ENCODE measurements around the gene IL2RG. TPM values are rescaled to one million over a fixed set of nuclear protein-coding genes. Genes with fewer than 3 reads are reported as not detected.

The IL2RG gene
- total RNA-seq, 2 experiments from 2014 or later = 348 to 351 TPM

DNA sequence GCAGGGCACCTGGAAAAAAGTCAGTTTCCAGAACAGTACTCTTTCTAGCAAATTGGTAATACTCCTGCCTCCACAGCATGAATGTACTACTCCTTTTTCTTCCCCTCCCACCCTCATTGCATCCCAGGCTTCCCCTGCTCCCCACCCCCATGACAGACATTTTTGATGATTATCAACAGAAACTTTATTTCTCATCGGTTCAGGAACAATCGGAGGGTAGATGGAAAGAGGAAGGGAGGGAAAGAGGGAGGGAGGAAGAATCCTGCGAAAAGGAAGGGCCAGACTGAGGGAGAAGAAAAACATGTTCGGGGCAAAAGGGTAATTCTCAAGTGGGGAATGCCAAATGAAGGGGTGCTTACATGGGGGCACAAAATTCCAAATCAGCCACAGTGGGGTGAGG is 4.1 kb downstream of the IL2RG start:
- POLR2A ChIA-PET = interaction anchor here (1.6 to 1.8 kb wide), 2 partner anchors 8 to 11 kb away, joined by 4 to 13 read pairs; partner anchors contain the start of gene MED12
- H3K27ac Mint-ChIP-seq = peak overlapping the region; percentile 98
- no peaks in the 10 kb centered on the region for H3K27me3 Mint-ChIP-seq (ENCODE audit: low read depth)
- no peak for DNase-seq
- no peaks in the 10 kb centered on the region for H3K9me3 Mint-ChIP-seq (ENCODE audit: insufficient read depth)
- CTCF ChIA-PET = no interaction called here
- no peak for ATAC-seq
- peaks cover 70% of the 10 kb centered on the region for H3K36me3 Mint-ChIP-seq (ENCODE audit: low read depth)
- peak overlapping the region; percentile 94 for H3K4me3 Mint-ChIP-seq
- peaks cover 62% of the 10 kb centered on the region for H3K4me1 Mint-ChIP-seq (ENCODE audit: low read depth)

DNA sequence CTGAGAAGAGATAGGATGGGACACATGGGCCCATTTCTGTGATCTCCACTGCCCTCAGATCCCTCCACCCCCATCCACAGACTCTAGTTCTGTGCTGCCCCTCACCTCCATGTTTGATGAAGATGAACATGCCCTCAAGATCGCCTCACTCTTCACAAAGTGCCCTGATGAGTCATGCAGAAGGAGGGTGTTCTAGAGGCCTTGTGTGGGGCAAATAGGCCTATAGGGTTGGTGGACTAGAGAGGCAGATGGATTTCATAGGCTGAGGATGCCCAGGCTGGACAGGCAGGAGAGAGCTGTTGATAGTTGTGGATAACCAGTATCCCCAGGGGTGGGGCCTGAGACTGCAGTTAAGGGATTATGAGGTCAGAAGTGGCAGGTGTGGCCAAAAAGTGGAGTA is 5.0 kb downstream of the IL2RG start, which contains the start of gene CXorf65:
Gene CXorf65 (minus strand): TSS at position 314 of the 400 bp plus-strand sequence. CDS start 184 bp downstream, at position 130.
- H3K27me3 Mint-ChIP-seq (ENCODE audit: low read depth) = no peaks in the 10 kb centered on the region
- H3K9me3 Mint-ChIP-seq (ENCODE audit: insufficient read depth) = no peaks in the 10 kb centered on the region
- peak; percentile 25 for ATAC-seq
- CTCF ChIA-PET = interaction anchor here (0.9 to 8.4 kb wide), 3 partner anchors 8 to 23 kb away, joined by 3 to 90 read pairs (median 5); partner anchors contain the start of gene FOXO4
- peaks cover 70% of the 10 kb centered on the region for H3K36me3 Mint-ChIP-seq (ENCODE audit: low read depth)
- peak; percentile 36 for DNase-seq
- peaks cover 62% of the 10 kb centered on the region for H3K4me1 Mint-ChIP-seq (ENCODE audit: low read depth)
- peak within 1 kb of the TSS; percentile 98 for H3K27ac Mint-ChIP-seq
- H3K4me3 Mint-ChIP-seq = peak within 1 kb of the TSS; percentile 94
- POLR2A ChIA-PET = interaction anchor here (0.6 to 3.0 kb wide), 2 partner anchors 12 to 33 kb away, joined by 3 to 31 read pairs; partner anchors contain the start of gene MED12

DNA sequence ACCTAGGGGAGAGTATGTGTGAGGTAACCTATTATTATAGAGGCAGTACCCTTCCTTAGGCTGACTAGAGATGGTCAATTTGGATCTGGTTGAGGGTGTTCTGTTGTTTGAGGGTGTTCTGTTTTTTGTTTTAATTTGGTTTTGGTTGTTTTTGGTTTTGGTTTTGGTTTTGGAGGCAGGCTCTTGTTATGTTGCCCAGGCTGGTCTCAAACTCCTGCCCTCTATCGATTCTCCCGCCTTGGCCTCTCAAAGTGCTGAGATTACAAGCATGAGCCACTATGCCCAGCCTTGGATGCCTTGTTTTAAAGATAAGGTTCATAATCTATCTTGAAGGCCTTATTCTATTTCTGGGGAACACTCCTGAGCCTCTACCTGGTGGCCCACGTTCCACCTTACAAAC is 5.7 kb downstream of the IL2RG start:
- Mint-ChIP-seq H3K27me3 (ENCODE audit: low read depth) (no peaks in the 10 kb centered on the region), H3K27ac (peak overlapping the region; percentile 91), H3K4me1 (ENCODE audit: low read depth) (peaks cover 70% of the 10 kb centered on the region), H3K9me3 (ENCODE audit: insufficient read depth) (no peaks in the 10 kb centered on the region), H3K4me3 (peak overlapping the region; percentile 94), H3K36me3 (ENCODE audit: low read depth) (peaks cover 64% of the 10 kb centered on the region)
- CTCF ChIA-PET = interaction anchor here (0.9 to 8.4 kb wide), 3 partner anchors 9 to 24 kb away, joined by 3 to 90 read pairs (median 5); partner anchors contain the start of gene FOXO4
- POLR2A ChIA-PET = interaction anchor here (3.0 kb wide), 1 partner anchor 13 kb away, joined by 31 read pairs; the partner anchor contains the start of gene MED12
- DNase-seq (no peak), ATAC-seq (no peak)

DNA sequence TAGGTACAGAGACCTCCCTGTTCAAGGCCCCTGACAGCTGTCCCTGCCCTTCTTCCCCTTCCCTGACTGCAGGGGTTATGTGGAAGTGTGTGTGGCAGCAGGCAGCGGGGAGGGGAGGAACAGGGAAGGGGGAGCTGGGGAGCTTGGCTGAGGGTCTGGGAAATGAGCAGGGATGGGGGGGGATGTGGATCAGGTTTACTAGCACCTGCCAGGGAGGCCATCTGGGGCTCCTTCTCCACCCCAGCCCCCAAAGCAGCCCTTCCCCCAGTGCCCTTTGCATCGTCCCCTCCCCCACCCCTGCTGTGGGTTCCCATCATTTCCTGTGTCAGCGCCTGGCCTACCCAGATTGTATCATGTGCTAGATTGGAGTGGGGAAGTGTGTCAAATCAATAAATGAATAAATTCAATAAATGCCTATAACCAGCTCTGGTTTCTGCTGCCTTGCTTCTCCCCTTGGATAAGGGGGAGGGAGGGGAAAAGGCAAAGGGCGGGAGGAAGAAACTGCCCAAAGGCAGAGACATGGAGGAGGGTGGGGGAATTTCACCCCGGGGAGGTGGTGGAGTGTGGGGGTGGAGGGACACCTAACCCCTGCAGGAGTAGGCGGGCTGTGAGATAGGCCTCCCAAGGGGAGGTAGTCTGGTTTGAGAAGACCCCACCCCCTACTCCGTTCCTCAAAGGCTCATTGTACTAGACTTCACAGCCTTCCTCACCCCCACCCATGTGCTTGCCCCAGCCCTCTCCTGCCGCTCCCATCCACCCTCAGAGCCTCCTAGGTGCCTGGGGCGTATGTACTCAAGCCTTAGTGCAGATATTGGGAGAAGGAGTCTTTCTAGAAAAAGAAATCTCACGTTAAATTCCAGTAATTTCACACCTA is 8.0 kb downstream of the IL2RG start:
- Mint-ChIP-seq H3K27me3 (ENCODE audit: low read depth) (no peaks in the 10 kb centered on the region), H3K9me3 (ENCODE audit: insufficient read depth) (no peaks in the 10 kb centered on the region), H3K4me3 (peak overlapping the region; percentile 84), H3K27ac (peak overlapping the region; percentile 95), H3K4me1 (ENCODE audit: low read depth) (peaks cover 80% of the 10 kb centered on the region), H3K36me3 (ENCODE audit: low read depth) (peaks cover 41% of the 10 kb centered on the region)
- ChIA-PET CTCF (interaction anchor here (1.1 to 8.4 kb wide), 3 partner anchors 8 to 26 kb away, joined by 3 to 90 read pairs (median 40); partner anchors contain the start of gene MED12), POLR2A (interaction anchor here (5.2 kb wide), 2 partner anchors 9 to 16 kb away, joined by 58 to 89 read pairs; partner anchors contain the start of genes IL2RG and MED12)
- DNase-seq = peak; percentile 72
- ATAC-seq = peak; percentile 44

DNA sequence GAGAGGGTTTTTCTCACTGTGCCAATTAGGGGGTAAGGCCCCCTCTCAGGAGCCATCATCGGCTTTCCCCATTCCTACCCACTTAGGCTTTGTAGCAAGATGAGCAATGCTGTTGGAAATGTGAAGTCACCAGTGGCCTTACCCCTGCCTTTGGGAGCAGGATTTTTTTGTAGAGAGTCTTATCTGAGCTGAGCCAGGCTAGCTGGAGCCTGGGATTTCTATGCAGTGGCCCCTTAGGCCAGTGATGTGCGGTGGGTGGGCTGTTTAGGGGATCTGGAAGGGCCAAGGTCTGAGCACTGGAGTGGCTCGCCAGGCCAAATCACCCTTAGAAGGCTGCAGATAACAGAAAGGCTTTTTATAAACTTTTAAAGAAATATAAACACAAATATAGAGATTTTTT is 9.1 kb downstream of the IL2RG start:
- ATAC-seq = no peak
- no peak for DNase-seq
- CTCF ChIA-PET = interaction anchor here (0.9 to 8.4 kb wide), 6 partner anchors 10 to 132 kb away, joined by 3 to 90 read pairs (median 16); partner anchors contain the start of genes IL2RG and MED12
- POLR2A ChIA-PET = interaction anchor here (0.7 to 5.2 kb wide), 3 partner anchors 10 to 27 kb away, joined by 3 to 89 read pairs (median 58); partner anchors contain the start of genes IL2RG and MED12
- peaks cover 77% of the 10 kb centered on the region for H3K4me1 Mint-ChIP-seq (ENCODE audit: low read depth)
- no peaks in the 10 kb centered on the region for H3K9me3 Mint-ChIP-seq (ENCODE audit: insufficient read depth)
- H3K36me3 Mint-ChIP-seq (ENCODE audit: low read depth) = peaks cover 30% of the 10 kb centered on the region
- H3K4me3 Mint-ChIP-seq = no peak overlapping the region
- no peaks in the 10 kb centered on the region for H3K27me3 Mint-ChIP-seq (ENCODE audit: low read depth)
- H3K27ac Mint-ChIP-seq = peak overlapping the region; percentile 95

DNA sequence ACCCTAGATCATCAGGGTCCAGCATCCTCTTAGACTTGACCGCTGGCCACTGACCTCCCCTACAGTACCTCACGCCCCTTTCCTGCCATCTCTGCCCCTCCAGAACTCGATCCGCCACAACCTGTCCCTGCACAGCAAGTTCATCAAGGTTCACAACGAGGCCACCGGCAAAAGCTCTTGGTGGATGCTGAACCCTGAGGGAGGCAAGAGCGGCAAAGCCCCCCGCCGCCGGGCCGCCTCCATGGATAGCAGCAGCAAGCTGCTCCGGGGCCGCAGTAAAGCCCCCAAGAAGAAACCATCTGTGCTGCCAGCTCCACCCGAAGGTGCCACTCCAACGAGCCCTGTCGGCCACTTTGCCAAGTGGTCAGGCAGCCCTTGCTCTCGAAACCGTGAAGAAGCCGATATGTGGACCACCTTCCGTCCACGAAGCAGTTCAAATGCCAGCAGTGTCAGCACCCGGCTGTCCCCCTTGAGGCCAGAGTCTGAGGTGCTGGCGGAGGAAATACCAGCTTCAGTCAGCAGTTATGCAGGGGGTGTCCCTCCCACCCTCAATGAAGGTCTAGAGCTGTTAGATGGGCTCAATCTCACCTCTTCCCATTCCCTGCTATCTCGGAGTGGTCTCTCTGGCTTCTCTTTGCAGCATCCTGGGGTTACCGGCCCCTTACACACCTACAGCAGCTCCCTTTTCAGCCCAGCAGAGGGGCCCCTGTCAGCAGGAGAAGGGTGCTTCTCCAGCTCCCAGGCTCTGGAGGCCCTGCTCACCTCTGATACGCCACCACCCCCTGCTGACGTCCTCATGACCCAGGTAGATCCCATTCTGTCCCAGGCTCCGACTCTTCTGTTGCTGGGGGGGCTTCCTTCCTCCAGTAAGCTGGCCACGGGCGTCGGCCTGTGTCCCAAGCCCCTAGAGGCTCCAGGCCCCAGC is 10.5 kb downstream of the IL2RG start:
- DNase-seq (peak; percentile 40), ATAC-seq (no peak)
- H3K4me3 Mint-ChIP-seq = no peak overlapping the region
- ChIA-PET CTCF (interaction anchor here (1.2 to 8.4 kb wide), 6 partner anchors 9 to 82 kb away, joined by 3 to 90 read pairs (median 18); partner anchors contain the start of genes IL2RG and MED12), POLR2A (interaction anchor here (0.8 to 5.2 kb wide), 3 partner anchors 11 to 28 kb away, joined by 3 to 89 read pairs (median 58); partner anchors contain the start of genes IL2RG and MED12)
- H3K27ac Mint-ChIP-seq = peak overlapping the region; percentile 57
- H3K9me3 Mint-ChIP-seq (ENCODE audit: insufficient read depth) = no peaks in the 10 kb centered on the region
- peaks cover 69% of the 10 kb centered on the region for H3K4me1 Mint-ChIP-seq (ENCODE audit: low read depth)
- no peaks in the 10 kb centered on the region for H3K27me3 Mint-ChIP-seq (ENCODE audit: low read depth)
- peaks cover 19% of the 10 kb centered on the region for H3K36me3 Mint-ChIP-seq (ENCODE audit: low read depth)

DNA sequence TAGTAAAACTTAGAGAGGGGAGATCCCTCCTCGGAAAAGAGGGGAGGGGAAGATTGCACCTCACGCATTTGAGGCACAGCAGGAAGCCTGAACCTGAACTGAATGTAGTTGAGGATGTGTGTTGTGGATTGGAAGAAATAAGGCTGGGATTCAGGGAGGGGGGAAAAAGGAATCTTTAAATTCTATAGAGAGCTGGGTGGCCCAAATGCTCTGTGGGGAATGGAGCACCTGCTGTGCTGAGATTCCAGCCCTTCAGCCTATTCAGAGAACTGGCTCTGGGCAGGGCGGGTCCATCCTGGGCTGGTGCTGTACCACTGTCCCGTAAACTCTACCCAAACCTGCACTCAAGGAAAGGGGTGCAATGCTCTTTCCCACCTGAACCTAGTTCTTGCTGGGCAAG is 11.6 kb downstream of the IL2RG start:
- Mint-ChIP-seq H3K27ac (no peak overlapping the region), H3K36me3 (ENCODE audit: low read depth) (peaks cover 13% of the 10 kb centered on the region), H3K4me1 (ENCODE audit: low read depth) (peaks cover 68% of the 10 kb centered on the region), H3K4me3 (no peak overlapping the region), H3K9me3 (ENCODE audit: insufficient read depth) (no peaks in the 10 kb centered on the region), H3K27me3 (ENCODE audit: low read depth) (no peaks in the 10 kb centered on the region)
- POLR2A ChIA-PET = interaction anchor here (0.6 to 5.2 kb wide), 5 partner anchors 8 to 30 kb away, joined by 3 to 89 read pairs (median 5); partner anchors contain the start of genes IL2RG and MED12
- DNase-seq = no peak
- ATAC-seq = no peak
- CTCF ChIA-PET = interaction anchor here (0.8 to 8.4 kb wide), 8 partner anchors 10 to 129 kb away, joined by 3 to 90 read pairs (median 6); partner anchors contain the start of genes IL2RG and MED12

DNA sequence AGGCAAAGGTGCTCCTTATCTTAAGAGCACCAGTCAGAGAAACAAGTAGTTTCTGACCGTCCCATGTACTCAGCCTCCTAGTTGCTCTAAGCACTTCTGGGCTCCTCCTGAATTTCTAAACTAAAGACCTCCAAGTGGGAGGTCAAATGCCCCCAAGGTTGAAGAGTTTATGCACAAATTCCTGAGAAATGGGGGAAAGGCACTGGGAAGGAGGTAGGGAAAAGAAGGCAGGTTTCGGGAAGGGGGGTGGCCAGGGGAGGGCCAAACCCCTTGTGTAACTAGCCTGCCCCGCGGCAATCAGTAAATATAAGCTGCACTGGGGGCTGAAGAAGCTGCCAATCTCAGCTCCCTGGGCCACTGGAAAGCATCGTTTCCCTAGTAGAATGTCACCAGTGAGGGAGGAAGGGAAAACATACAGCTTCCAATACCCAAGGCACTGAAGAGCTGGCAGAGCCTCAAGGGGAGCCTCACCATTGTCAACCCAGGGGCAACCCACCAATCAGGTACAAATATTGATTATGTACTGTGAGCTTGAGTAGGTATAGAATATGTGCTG is 12.3 kb downstream of the IL2RG start:
- no peaks in the 10 kb centered on the region for H3K27me3 Mint-ChIP-seq (ENCODE audit: low read depth)
- H3K36me3 Mint-ChIP-seq (ENCODE audit: low read depth) = peaks cover 7% of the 10 kb centered on the region
- H3K9me3 Mint-ChIP-seq (ENCODE audit: insufficient read depth) = no peaks in the 10 kb centered on the region
- H3K4me1 Mint-ChIP-seq (ENCODE audit: low read depth) = peaks cover 64% of the 10 kb centered on the region
- POLR2A ChIA-PET = interaction anchor here (0.6 to 5.2 kb wide), 5 partner anchors 9 to 31 kb away, joined by 3 to 89 read pairs (median 5); partner anchors contain the start of genes IL2RG and MED12
- H3K4me3 Mint-ChIP-seq = no peak overlapping the region
- ATAC-seq (no peak), DNase-seq (no peak)
- H3K27ac Mint-ChIP-seq = no peak overlapping the region
- CTCF ChIA-PET = interaction anchor here (0.8 to 8.4 kb wide), 7 partner anchors 13 to 129 kb away, joined by 3 to 90 read pairs (median 5); partner anchors contain the start of genes IL2RG and MED12

DNA sequence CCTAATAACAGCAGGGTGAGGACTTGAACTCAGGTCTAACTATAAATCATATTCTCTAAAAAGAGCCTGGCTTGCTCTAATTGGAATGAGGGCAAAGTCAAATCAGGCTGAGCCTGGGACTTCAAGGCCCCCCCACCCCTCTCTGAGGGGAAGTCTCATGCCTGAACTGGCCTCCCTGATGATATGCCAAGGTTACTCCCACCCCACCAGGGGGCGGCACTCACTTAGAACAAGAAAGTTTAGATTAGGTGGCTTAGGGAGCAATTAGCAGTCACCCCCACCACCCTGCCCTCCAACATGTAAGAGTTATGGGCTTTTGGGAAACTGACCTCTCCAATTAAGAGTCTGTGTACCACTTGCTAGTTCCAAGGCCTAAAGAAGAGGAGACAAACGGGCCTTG is 13.1 kb downstream of the IL2RG start:
- DNase-seq (peak; percentile 81), ATAC-seq (peak; percentile 45)
- CTCF ChIA-PET = interaction anchor here (1.1 to 1.5 kb wide), 2 partner anchors 24 to 31 kb away, joined by 3 to 7 read pairs; no protein-coding TSS in a partner anchor
- Mint-ChIP-seq H3K27ac (no peak overlapping the region), H3K4me1 (ENCODE audit: low read depth) (peaks cover 57% of the 10 kb centered on the region), H3K9me3 (ENCODE audit: insufficient read depth) (no peaks in the 10 kb centered on the region), H3K4me3 (no peak overlapping the region), H3K36me3 (ENCODE audit: low read depth) (peaks cover 2% of the 10 kb centered on the region), H3K27me3 (ENCODE audit: low read depth) (no peaks in the 10 kb centered on the region)
- POLR2A ChIA-PET = interaction anchor here (1.4 to 1.5 kb wide), 2 partner anchors 13 to 20 kb away, joined by 8 to 13 read pairs; partner anchors contain the start of genes IL2RG and MED12

DNA sequence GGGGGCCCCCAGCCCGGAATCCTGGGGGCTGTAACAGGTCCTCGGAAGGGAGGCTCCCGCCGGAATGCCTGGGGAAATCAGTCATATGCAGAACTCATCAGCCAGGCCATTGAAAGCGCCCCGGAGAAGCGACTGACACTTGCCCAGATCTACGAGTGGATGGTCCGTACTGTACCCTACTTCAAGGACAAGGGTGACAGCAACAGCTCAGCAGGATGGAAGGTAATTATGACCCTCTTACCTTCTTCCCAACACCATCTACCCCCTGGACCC is 14.7 kb downstream of the IL2RG start:
- Mint-ChIP-seq H3K27ac (no peak overlapping the region), H3K9me3 (ENCODE audit: insufficient read depth) (no peaks in the 10 kb centered on the region), H3K27me3 (ENCODE audit: low read depth) (no peaks in the 10 kb centered on the region), H3K4me3 (peak overlapping the region; percentile 87), H3K36me3 (ENCODE audit: low read depth) (peaks cover 2% of the 10 kb centered on the region), H3K4me1 (ENCODE audit: low read depth) (peaks cover 44% of the 10 kb centered on the region)
- POLR2A ChIA-PET = interaction anchor here (1.2 to 1.3 kb wide), 4 partner anchors 12 to 32 kb away, joined by 3 to 17 read pairs (median 5); partner anchors contain the start of genes IL2RG and MED12
- ATAC-seq (no peak), DNase-seq (no peak)
- CTCF ChIA-PET = interaction anchor here (0.6 to 1.8 kb wide), 4 partner anchors 11 to 82 kb away, joined by 3 to 10 read pairs (median 6); partner anchors contain the start of gene MED12
